ENCODE data around the gene CCNT1. TPM values are rescaled to one million over a fixed set of nuclear protein-coding genes. Genes with fewer than 3 reads are reported as not detected.

Gene CCNT1
- total and polyA plus RNA-seq, 4 donors: 3.2 to 18.2 (median 10.4) TPM

GRCh38 chr12:48765753-48766162, 49.3 kb upstream of the CCNT1 start:
- no peak for DNase-seq (ENCODE audit: low spot score)
- no peaks in the 10 kb centered on the region for H3K4me1 ChIP-seq (ENCODE audit: control insufficient read depth in 4 of 4, insufficient read depth in 4 of 4, low read length in 3 of 4)
- TF ChIP-seq ZBTB33 (IDR thresholded peaks at IDR 0.05): no peak
- TF ChIP-seq NR2F2 (IDR thresholded peaks at IDR 0.05): peak; percentile 16
- TF ChIP-seq HNF4G (IDR thresholded peaks at IDR 0.05): no peak
- H3K27ac ChIP-seq (ENCODE audit: low read depth in 1 of 2, low read length in 2 of 2): no peak overlapping the region
- peaks cover 4 to 37% (median 11%) of the 10 kb centered on the region in 4 donors for H3K36me3 ChIP-seq (ENCODE audit: control insufficient read depth in 4 of 4, insufficient read depth in 3 of 4, low read depth in 1 of 4, low read length in 3 of 4)
- H3K9me3 ChIP-seq (ENCODE audit: control insufficient read depth in 4 of 4, low read length in 3 of 4): no peaks in the 10 kb centered on the region
- H3K9ac ChIP-seq (ENCODE audit: low read depth in 1 of 2, low read length in 2 of 2): no peak overlapping the region
- WGBS: 76% methylated on average over 5 of the region's 5 CpGs
- H3K27me3 ChIP-seq (ENCODE audit: control insufficient read depth in 4 of 4, insufficient read depth in 4 of 4, low read length in 3 of 4): no peaks in the 10 kb centered on the region
- H3K4me3 ChIP-seq (ENCODE audit: low read depth in 1 of 3, low read length in 3 of 3): no peak overlapping the region

- no peak overlapping the region for H3K27ac ChIP-seq (ENCODE audit: low read depth in 1 of 2, low read length in 2 of 2)
- H3K27me3 ChIP-seq (ENCODE audit: control insufficient read depth in 4 of 4, insufficient read depth in 4 of 4, low read length in 3 of 4): no peaks in the 10 kb centered on the region
- no peaks in the 10 kb centered on the region for H3K4me1 ChIP-seq (ENCODE audit: control insufficient read depth in 4 of 4, insufficient read depth in 4 of 4, low read length in 3 of 4)
- 69% methylated on average over 2 of the region's 2 CpGs for WGBS
- H3K4me3 ChIP-seq (ENCODE audit: low read depth in 1 of 3, low read length in 3 of 3): no peak overlapping the region
- H3K36me3 ChIP-seq (ENCODE audit: control insufficient read depth in 4 of 4, insufficient read depth in 3 of 4, low read depth in 1 of 4, low read length in 3 of 4): peaks cover 4 to 29% (median 8%) of the 10 kb centered on the region in 4 donors
- TF ChIP-seq ZBTB33 (IDR thresholded peaks at IDR 0.05): no peak
- TF ChIP-seq TAF1 (conservative IDR thresholded peaks at IDR 0.05): no peak
- TF ChIP-seq EGR1 (IDR thresholded peaks at IDR 0.05; ENCODE audit: low read depth in 2 of 2): no peak
- no peak for TF ChIP-seq JUND (IDR thresholded peaks at IDR 0.05)
- TF ChIP-seq MAX (IDR thresholded peaks at IDR 0.05): no peak
- no peak for TF ChIP-seq FOXA2 (IDR thresholded peaks at IDR 0.05)
- TF ChIP-seq GABPA (IDR thresholded peaks at IDR 0.05 in 1 of 2, conservative IDR thresholded peaks at IDR 0.05 in 1 of 2): no peak
- TF ChIP-seq NR2F2 (IDR thresholded peaks at IDR 0.05): no peak
- TF ChIP-seq REST (IDR thresholded peaks at IDR 0.05): no peak
- TF ChIP-seq ATF3 (IDR thresholded peaks at IDR 0.05): no peak
- TF ChIP-seq HNF4A (conservative IDR thresholded peaks at IDR 0.05): no peak
- TF ChIP-seq RAD21 (IDR thresholded peaks at IDR 0.05): no peak
- TF ChIP-seq HNF4G (IDR thresholded peaks at IDR 0.05): no peak
- no peak for TF ChIP-seq CTCF (IDR thresholded peaks at IDR 0.05; ENCODE audit: low read depth, low read length, missing input control)
- TF ChIP-seq FOXA1 (IDR thresholded peaks at IDR 0.05): no peak
- H3K9ac ChIP-seq (ENCODE audit: low read depth in 1 of 2, low read length in 2 of 2): no peak overlapping the region
- DNase-seq (ENCODE audit: low spot score): no peak
- H3K9me3 ChIP-seq (ENCODE audit: control insufficient read depth in 4 of 4, low read length in 3 of 4): no peaks in the 10 kb centered on the region
Observed at GRCh38 chr12:48764521-48764920, 48.0 kb upstream of the CCNT1 start.
